Left kidney (tissue), 8 donors: ENCODE data around the gene NOS1AP. TPM values are rescaled to one million over a fixed set of nuclear protein-coding genes. Genes with fewer than 3 reads are reported as not detected.
"Not testable (repeated sequence)": the region's sequence is repeated elsewhere in the genome, so short reads cannot be mapped to it uniquely, and the experiment has no call there.

Source experiments
- DNase-seq: peaks from one replicate; pipeline ENCODE4 v3.0.0-alpha.2; 2013
- long read RNA-seq, 8 donors: transcript quantifications; one replicate each; lab custom pipeline, GENCODE V29; 2026
- polyA plus RNA-seq: library from polyadenylated mRNA; unstranded; fragments of 120-200 nt; gene quantifications from one replicate; pipeline ENCODE4 v1.2.1, GENCODE V29; 2013; ENCODE audit not compliant: insufficient read length

NOS1AP gene
- 10.7 TPM for polyA plus RNA-seq
- long read RNA-seq, donor 1, full-length matches to known transcripts, result 1 of 8 reads
- long read RNA-seq, donor 1, partial matches to known transcripts, result 7 of 8 reads
- long read RNA-seq, donor 1, other reads (novel, unspliced or antisense), result 0 of 8 reads
- long read RNA-seq, donor 2, result 0 reads
- long read RNA-seq, donor 3, result 0 reads
- long read RNA-seq, donor 4, result 0 reads
- long read RNA-seq, donor 5, partial matches to known transcripts, result 9 of 9 reads
- long read RNA-seq, donor 5, other reads (novel, unspliced or antisense), result 0 of 9 reads
- long read RNA-seq, donor 6, full-length matches to known transcripts, result 1 of 6 reads
- long read RNA-seq, donor 6, partial matches to known transcripts, result 5 of 6 reads
- long read RNA-seq, donor 6, other reads (novel, unspliced or antisense), result 0 of 6 reads
- long read RNA-seq, donor 7, result 0 reads
- long read RNA-seq, donor 8, result 0 reads

- DNase-seq, result peak; percentile 82
Measured at GRCh38 chr1:162069334-162070093, at the start of gene NOS1AP. NOS1AP (plus strand) TSS chr1:162069691; CDS start chr1:162070178, 487 bp downstream.

DNA sequence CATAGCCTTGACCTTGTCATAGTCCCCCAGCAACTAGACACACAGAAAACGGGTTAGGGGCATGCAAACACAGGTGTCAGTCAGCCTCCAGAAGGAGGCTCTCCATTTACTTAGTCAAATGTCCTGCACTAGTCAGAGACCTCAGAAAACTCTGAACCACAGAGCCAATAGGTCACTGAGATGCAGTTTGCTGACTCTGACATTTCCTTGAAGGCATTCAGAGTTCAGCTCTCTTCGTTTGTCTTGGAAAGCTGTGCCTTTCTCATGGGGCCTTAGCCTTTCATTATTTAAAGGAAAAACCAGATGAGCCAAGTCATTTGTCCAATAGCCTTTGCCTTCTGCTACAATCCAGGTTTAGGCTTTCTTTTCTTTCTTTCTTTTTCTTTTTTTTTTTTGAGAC is 49.3 kb upstream of the NOS1AP start:
- DNase-seq, result no peak

- no peak for DNase-seq
Measured at GRCh38 chr1:162021124-162021523, 48.4 kb upstream of the NOS1AP start.

GRCh38 chr1:162022626-162023025 is 46.9 kb upstream of the NOS1AP start:
- no peak for DNase-seq

DNA sequence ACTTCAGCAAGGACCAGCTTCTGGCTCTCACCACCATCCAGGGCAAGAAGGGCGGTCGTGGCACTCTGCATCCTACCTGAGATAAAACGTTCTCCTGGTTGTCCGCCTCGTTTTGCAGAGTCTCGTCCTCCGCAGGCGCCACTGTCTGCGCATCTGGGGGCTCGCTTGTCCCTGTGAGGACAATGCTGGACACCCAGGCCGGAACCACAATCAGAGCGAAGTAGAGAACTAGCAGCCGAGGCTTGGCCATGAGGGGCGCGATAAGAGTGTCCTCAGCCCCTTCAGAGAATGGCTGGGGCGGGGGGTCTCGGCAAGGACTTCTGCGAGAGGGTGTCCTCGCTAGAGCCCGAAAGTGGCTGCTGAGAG is 46.3 kb upstream of the NOS1AP start:
- DNase-seq, result no peak

GRCh38 chr1:162023547-162024501 is 45.7 kb upstream of the NOS1AP start, which contains the start of gene OLFML2B:
OLFML2B (minus strand) TSS chr1:162023869; CDS start chr1:162023430, 439 bp downstream.
- peak; percentile 57 for DNase-seq

DNA sequence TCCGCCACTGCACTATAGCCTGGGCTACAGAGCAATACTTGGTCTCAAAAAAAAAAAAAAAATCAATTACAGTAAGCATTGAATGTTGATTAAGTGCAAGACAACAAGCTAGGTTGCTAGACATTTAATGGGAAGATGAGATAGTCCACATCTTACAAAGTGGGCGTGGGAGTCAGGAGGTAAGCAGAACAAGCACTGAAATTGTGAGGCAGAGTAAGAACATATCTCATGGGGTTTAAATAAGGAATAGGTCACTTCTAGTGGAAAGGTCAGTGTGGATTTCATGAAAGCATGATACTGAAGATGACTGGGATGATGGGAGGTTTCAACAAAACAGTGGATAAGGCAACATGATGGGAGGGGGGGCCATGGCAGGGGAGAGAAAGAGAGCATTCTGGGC is 44.0 kb upstream of the NOS1AP start:
- DNase-seq, result no peak

DNA sequence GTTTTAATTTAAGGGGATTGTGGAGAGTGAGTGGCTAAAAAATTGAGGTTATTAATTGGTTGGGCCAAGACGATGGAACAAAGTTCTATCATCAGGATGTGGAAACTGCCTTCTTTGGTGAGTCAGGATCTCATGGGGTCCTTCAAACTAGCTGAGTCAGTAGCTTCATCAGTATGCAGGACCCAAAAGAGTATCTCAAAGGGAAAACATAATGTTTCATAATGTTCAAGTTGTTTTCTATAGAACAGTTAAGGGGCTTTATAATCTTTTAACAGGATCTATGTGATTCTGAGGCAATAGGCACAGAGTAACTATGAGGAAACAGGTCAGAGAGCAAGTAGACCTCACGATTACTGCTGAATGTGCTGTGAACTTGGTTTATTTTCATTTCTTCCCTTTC is 42.6 kb upstream of the NOS1AP start:
- no peak for DNase-seq

- DNase-seq, result no peak
Measured at GRCh38 chr1:162028726-162029125, 40.8 kb upstream of the NOS1AP start.

DNA sequence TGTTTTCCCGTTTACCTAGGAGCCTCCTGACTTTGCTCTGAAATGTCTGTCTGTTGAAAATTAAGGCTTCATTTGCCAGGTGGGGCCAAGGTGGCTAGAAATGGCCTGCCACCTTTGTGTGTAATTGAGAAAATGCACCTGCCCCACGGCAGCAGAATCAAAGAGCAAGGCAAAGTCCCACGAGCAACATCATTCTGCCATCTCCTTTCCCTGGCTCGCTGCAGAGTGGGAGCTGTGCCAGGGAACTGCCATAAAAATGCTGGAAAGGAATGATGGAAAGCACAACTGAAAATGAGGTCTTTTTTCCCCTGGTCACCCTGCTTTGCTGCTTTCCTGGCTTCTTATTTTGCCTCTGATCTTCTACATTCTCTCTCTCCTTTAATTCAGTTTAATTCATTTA is 40.3 kb upstream of the NOS1AP start:
- no peak for DNase-seq

DNA sequence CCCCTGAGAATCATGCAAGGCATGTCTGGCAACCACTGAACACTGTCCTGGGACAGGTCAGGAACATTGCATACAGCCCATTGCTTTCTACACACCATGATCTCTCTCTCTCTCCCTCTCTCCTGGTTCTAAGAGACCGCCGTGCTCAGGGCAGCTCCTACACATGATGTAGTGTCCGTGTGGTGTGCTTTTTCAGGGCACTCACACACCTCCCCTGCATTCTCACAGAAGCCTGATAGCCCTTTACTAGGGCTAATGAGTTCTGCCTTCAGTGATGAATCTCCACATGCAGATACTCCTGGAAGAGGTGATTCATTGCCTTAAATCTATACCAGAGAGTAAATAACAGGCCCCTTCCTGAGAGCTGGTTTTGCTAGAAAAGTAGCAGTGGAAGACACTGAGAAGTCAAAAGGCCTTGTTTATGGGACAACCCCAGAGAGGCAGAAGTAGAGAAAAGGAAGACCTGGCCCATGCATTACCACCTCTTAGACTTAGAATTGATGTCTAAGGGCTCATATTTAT is 38.7 kb upstream of the NOS1AP start:
- peak; percentile 46 for DNase-seq

DNA sequence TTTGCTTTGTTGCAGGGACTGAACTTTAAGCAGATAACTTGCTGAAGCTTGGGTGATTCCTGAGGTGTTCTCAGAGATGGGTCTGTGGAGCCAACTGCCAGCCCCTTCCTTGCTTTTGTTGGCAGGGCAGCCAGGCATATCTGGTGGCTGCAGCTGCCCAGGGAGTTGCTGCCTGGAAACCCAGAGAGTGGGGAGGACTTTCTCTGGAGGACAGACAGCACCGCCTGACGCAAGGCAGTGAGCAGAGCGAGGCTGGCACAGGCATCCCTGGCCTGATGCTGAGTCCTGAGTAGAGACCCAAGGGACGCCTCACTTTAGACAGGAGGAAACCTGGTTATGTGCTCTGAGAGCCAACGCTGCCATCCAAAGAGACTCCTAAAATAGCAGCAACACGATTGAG is 36.1 kb upstream of the NOS1AP start:
- no peak for DNase-seq

DNA sequence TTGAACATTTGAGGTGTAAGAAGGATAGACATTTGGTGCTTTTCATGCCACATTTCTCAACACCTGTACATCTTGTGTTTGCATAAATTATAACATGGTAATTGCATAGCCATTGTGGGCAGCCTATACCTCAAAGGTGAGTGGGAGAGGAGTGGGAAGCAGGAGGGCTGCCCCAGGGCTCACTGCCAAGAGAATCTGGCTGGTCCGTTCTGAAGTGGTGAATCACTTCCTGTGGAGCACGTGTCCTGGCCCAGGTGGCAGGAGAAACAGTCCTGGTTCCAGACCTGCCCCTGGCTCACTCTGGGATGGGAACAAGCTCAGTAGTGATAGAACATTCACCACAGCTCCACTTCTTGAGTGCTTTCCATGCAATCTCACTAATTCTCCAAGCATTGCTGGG is 34.2 kb upstream of the NOS1AP start:
- no peak for DNase-seq

DNA sequence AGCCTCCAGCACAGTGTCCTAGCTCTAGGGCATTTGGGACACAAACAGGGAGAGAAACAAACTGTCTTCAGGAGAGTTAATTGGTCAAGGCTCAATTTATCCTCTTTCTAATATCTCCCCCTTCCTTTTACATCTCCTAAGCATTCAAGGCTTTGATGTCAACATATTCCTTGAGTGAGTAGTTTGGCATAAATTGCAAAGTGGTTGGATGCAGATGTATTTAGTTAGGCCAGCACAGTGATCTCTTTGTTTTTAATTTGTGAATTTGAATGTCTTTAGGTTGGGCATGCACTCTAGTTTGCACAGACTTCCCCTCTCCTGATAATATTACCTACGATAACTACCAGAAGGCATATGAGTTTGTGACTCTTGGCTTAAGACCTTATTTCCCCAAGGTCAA is 33.3 kb upstream of the NOS1AP start:
- no peak for DNase-seq

DNA sequence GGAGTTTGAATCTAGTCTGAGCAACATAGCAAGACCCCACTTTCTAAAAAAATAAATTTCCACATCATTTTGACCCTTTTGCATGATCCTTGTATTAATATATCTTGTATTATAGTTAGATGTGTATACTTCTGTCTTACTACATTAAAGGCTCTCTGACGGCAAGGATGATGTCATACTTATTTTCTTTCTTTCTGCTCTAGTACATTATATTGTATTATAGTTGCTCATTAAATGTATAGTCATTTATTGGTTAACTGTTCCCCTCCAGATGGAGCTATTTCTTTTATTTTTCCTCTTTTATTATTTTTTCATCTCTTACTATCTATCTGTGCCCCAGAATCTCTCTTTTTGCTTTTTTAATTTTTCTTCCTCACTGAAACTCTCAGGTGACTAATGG is 30.9 kb upstream of the NOS1AP start:
- DNase-seq, result no peak

- no peak for DNase-seq
Measured at GRCh38 chr1:162040001-162040400, 29.5 kb upstream of the NOS1AP start.

- DNase-seq, result no peak
Measured at GRCh38 chr1:162040657-162041056, 28.8 kb upstream of the NOS1AP start.

DNA sequence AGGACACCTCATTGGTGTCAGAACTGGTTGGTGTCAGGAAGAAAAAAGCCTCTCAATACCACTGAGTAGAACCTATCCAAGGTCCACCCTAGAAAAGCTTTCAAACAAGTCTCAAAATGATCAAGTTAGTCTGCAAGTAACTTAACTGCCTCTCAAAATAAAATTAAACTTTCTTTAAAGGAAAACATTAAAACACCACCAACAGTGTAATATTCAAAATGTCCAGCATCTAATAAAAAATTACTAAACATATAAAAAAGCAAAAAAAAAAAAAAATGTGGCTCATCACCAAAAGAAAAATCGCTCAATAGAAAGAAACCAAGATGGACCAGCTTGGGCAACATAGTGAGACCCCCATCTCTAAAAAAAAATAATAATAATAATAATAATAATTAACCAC is 27.1 kb upstream of the NOS1AP start:
- DNase-seq, result no peak

GRCh38 chr1:162046921-162047320 is 22.6 kb upstream of the NOS1AP start:
- DNase-seq, result no peak

GRCh38 chr1:162053949-162054348 is 15.5 kb upstream of the NOS1AP start:
- DNase-seq, result not testable (repeated sequence)

DNA sequence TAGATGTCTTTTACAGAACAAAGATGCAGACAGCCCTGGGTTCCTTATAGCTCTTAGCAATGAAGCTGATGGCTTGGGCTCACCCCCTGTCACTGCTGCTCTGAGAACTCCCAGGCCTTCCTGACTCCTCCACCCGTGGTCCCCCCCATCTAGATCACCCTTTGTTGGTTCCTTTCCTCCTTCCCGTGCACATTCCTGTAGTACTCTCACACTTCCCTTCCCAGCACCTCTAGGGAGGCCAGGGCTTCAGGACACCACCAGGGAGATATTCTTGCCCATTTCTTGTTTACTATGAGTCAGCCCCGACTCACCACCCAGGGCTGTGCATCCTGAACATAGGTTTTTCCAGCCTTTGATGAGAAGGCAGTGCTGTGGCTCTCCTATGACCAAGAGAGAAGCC is 14.4 kb upstream of the NOS1AP start:
- DNase-seq, result no peak

GRCh38 chr1:162056043-162056442 is 13.4 kb upstream of the NOS1AP start:
- peak; percentile 63 for DNase-seq
